CD4-positive, alpha-beta T cell treated with Interleukin-17A for 1 hour (primary cell): ENCODE data around the gene ICOS.
"Not testable (repeated sequence)": the region's sequence is repeated elsewhere in the genome, so short reads cannot be mapped to it uniquely, and the experiment has no call there.

Experiments
- DNase-seq: peaks from one replicate; pipeline ENCODE4 v3.0.0-alpha.2; 2020

Gene ICOS

DNA sequence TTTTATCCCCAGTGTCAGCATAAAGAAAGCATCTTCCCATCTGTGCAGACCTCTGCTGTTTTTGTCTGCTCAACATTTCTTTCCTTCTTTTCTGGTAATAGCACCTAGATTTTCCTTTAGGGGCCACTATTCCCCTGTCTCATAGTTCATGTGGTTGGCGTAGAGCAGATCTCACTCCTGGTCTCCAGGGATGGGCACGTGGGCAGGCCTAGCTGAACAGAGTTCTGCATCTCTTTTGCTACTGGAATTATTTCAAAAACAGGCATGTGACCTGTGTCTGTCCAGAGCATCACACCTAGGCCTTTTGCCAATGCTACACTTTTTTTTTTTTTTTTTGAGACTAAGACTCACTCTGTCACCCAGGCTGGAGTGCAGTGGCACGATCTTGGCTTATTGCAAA is 17.7 kb upstream of the ICOS start:
- no peak for DNase-seq

DNA sequence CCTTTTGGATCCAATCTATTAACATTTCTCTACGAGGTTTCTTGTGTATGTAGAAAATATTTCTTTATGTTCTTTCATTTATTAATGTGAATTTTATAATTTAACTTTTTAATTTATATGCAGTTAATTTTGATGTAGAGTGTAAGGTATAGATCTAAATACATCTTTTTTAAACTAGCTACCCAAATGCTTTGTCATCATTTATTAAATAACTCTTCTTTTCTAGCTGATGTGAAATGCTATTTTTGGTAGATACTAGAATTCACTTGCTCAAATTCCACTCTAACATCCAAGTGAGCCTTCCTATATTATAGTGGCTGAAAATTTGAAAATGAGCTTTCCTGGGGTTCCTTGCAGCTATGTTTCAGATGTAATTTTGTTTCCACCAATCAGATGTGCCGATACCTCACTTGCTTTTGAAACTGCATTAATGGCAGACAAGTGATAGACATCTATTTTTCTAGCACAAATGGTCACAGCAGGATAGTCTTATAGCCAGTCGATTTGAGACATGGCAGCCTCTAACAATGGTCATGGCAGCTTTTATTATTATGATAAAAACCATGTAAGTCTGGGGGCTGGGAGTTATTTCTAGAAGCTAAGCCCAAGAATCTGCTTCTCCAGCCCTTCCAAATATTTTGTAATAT is 10.9 kb upstream of the ICOS start:
- no peak for DNase-seq

DNA sequence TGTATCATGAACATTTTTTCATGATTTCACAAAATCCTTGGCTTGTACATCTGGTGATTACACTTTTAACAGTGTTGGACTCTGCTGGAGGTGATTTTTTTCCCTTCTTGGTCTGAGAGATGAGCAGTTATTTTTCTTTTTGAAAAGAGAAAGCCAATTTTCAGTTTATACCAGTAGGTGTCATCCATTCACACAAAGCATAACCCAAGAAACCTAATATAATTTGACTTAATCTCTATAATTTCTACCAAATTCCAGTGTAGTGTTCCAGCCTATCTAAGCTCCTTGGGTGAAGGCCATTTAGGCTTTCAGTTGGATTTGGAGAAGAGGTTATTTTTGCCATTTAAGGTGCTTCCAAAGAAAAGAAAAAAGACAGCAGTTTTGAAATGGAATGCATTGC is 7.7 kb upstream of the ICOS start:
- DNase-seq: peak; percentile 58

DNA sequence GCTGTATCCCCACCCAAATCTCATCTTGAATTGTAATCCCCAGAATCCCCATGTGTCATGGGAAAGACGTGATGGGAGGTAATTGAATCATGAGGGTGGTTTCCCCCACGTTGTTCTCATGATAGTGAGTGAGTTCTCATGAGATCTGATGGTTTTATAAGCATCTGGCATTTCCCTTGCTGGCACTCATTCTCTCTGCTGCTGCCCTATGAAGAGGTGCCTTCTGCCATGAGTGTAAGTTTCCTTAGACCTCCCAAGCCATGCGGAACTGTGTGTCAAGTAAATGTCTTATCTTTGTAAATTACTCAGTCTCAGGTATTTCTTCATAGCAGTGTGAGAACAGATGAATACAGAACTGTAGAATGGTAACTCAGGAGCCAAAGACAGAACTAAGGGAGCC is 5.3 kb upstream of the ICOS start:
- not testable (repeated sequence) for DNase-seq

DNA sequence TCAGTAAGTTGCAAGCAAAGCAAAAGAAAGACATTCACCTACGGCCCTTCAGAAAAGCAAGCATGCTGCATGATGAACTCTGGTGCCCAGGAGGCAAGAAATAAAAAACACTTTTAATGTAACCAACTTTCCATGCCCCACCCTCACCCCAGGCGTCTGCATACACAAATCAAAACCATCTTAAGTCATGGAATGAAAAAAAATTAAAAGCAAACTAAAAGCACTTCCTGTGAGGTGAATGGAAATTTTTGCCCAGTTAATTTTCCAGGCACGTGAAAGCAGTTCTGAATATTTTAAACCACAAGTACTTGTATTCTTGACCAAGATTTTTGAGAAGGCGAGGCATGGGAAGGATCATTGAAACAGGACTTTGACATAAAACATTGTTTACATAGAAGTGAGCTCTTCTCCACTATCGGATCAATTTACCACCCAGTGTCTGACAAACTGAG is 2.5 kb upstream of the ICOS start:
- DNase-seq: peak; percentile 58

DNA sequence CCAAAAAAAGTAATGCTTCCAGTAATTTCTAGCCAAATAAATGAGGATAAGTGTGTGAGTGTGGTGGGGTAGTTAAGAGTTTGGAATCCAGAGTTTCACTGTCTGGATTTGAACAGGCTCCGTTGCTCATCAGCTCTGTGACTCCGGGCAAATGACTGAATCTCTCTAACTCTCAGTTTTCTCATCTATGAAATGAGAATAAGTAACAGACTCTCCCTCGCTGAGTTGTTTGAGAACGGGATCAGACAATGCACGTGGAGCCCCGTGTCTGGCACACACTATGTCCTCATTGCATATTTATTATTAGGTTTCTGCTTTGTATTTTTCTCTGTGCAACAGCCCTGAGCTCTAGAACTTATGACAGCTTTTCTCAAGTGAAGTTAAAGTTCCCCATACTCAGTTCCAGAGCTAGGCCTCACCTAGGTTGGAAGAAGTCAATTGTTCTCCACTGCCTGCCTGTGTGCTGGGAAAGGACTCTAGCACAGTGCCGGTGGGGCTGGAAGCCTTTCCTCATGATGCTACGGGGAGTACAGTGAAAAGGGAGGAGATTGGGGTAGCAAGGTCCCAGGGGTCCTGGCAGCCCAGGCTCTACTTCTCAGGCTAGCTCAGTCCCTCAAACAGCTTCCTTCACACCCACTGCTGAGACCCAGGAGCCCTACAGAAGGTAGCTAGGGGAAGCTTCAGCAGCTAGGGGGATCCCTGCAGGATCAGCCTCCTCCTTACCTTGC is 1.7 kb upstream of the ICOS start:
- no peak for DNase-seq

DNA sequence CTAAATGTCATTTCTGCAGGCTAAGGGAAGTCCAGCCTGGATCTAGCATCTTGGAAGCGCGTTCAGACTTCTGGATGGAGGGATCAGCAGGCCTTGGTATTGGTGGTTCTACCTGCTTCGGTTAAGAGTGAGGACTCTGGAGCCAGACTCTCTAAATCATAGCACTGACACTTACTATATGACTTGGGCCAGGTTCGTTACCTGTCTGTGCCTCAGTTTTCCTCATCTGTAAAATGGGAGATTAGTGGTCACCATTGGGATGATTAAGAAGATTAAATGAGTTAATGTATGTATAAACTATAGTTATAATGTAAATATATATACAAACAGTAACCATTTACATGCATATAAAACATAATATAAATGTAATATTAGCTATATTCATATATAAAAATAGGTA is 995 bp upstream of the ICOS start:
- no peak for DNase-seq

DNA sequence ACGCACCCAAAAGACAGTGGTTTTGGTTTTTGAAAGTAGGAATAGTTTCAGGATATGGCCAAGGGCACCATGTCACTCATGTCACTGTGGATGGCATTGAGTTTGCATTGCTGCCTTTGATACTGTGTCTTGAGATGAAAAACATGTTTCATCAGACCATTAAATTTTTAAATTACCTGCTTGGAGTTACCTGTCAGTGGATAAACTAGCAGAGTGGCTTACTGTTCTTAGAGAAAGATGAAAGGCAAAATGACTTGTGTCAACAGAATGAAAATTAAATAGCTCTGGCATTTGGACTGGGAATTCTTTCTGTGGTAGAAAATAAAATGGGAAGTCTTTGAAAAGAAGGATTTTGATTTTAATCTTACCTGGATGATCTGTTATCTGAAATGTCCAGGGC is 386 bp downstream of the ICOS start:
- peak; percentile 37 for DNase-seq

DNA sequence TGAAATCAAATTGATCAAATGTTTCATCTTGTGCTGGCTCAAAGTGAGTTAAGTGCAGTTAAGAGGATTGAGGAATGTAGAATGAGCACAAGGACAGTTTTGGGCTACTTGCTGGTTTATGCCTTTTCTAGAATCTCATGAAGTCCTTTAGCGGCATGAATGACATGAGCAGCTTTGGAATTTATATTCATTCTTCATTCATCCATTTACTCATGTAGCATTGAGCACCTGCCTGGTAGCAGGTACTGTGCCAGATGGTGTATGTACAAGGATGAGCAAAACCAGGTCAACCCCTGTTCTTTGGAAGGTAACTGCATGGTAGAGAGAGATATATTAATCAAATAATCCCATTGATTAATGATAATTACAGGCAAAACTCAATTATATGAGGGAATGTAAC is 1.2 kb downstream of the ICOS start:
- no peak for DNase-seq

DNA sequence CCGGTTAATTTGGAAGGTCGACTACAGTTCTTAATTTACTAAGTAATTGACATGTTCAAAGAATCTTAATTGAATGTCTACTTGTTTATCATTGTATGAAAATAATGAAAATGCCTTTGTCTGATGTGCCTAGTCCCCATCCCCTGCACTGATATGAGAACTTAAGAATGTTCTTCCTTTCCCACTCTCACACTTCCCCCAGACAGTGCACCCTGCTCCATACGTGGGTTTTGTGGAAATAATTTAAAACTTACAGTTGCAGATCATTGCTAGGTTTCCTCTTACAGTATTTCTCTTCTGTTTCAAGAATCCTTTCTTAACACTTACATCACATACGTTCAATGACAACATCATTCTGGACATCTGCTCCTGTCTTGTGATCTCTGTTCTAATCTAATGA is 3.5 kb downstream of the ICOS start:
- peak; percentile 32 for DNase-seq

DNA sequence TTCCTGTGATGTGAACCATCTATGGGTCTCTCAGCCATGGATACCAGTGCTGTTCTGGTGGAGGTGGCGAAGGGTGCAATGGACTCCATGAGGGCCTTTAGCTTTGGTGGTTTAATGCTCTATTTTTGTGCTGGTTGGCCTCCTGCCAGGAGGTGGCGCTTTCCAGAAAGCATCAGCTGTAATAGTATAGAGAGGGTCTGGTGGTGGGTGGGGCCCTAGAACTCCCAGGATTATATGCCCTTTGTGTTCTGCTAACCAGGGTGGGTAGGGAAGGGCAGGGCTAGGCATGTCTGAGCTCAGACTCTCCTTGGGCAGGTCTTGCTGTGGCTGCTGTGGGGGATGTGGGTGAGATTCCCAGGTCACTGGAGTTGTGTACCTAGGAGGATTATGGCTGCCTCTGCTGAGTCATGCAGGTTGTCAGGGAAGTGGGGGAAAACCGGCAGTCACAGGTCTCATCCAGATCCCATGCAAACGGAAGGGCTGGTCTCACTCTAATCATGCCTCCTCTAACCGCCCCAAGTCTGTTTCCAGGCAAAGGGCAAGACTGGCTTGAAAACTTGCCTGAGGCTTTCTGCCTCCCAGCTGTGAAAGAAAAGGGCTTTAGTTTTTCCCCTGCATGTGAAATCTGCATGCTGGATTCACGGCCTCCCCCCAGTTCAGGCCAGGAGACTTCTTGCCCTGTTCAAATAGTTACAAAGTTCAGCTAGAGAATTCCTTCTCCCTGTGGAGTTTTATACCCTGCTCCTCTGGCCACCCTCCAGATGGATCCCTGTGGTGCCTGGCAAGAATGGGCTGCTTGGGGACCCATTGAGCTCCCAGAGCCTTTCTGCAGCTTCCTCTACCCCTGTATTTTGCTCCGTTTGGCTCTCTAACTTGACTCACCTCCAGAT is 7.2 kb downstream of the ICOS start:
- DNase-seq: peak; percentile 54

DNA sequence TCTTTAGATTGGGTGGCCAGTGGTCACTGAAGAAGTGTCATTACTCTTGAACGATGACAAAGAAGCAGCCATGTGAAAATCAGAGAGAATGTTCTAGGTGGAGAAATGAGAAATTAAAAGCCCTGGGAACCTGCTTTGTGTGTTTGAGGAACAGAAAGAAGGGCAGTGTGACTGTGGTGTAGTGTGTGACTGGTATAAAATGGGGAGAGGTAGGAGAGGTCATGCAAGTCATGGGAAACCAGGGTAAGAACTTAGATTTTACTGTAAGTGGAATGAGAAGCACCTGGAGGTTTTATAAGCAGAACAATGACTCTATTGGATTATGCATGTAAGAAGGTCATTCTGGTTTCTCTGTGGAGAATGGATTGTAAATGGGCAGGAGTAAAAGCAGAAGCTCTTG is 12.2 kb downstream of the ICOS start:
- no peak for DNase-seq

DNA sequence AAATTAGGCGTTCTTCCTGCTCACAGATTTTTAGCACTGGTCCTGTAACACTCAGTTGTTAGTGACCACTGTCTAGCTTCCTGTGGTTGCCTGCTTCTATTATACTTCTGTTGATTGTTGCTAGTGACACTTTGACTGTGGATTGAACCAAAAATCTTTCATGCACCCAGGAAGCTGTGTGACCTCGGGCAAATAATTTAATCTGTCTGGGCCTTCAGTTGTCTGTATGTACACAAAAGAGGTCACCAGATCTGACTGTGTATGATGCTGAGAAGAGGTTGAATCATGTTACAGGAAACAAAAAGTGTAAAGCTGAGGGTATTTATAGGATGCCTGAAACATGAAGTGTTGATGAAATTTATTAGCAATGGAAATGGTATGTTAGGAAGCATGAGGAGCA is 12.7 kb downstream of the ICOS start:
- peak; percentile 61 for DNase-seq

DNA sequence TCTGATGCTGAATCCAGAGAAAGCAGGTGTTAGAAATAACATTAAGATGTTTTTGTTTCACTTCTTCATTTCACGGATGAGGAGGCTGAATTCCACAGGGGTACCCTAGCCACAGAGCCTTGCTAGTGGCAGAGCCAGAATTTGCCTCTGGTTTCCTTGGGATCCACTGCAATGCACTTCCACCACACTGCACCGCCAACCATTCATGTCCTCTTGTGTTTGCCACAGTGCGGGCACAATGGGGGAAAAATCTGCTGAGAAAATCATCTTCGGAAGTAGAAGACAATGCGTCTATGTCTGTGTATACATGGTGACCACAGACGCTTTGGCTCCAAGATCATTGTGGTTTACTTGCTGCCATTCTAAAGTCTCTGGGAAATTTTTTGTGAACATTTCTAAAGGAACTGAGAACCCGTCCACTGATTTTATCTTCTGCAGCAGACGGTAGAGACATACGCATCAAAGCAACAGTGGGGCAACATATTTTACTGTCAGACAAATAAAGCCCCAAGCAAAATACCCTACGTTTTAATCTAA is 14.9 kb downstream of the ICOS start:
- DNase-seq: peak; percentile 82

DNA sequence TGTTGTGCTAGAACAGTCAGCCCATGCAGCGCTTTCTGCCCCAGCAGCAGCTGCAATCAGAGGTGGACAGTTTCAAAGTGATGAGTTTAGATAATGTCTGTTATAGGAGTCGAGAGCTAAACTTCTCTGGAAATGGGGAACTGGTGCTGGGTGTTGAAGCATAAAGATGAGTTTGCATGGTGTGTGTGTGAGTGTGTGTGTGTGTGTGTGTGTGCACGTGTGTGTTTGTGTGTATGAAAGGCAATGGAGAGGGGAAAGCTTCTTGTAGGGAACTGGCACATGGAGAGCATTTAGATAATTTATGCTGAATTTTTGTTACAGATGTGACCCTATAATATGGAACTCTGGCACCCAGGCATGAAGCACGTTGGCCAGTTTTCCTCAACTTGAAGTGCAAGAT is 22.7 kb downstream of the ICOS start:
- DNase-seq: no peak

DNA sequence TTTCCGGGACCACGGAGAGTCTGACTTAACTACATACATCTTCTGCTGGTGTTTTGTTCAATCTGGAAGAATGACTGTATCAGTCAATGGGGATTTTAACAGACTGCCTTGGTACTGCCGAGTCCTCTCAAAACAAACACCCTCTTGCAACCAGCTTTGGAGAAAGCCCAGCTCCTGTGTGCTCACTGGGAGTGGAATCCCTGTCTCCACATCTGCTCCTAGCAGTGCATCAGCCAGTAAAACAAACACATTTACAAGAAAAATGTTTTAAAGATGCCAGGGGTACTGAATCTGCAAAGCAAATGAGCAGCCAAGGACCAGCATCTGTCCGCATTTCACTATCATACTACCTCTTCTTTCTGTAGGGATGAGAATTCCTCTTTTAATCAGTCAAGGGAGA is 23.1 kb downstream of the ICOS start:
- no peak for DNase-seq

DNA sequence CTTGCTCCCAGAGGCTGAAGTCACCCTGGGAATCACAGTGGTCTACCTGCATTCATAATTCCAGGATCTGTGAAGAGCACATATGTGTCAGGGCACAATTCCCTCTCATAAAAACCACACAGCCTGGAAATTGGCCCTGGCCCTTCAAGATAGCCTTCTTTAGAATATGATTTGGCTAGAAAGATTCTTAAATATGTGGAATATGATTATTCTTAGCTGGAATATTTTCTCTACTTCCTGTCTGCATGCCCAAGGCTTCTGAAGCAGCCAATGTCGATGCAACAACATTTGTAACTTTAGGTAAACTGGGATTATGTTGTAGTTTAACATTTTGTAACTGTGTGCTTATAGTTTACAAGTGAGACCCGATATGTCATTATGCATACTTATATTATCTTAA is 24.2 kb downstream of the ICOS start:
- no peak for DNase-seq

DNA sequence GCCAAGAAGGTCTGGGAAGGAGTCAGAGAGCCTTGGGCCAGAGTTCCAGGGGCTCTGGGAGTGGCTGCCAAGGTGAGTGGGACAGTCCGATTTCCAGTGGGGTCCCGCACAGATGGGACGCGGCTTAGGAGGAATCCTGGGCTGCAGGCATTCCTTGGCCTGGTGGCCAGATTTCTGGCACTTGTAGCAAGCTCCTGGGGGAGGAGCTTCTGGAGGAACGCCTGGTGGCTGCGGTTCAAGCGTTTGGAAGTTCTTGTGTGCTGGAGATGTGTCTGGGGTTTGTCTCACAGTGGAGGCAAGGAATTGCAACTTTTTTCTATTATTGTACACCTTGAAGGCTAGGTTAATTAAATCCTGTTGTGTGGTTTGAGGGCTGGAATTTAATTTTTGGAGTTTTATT is 28.6 kb downstream of the ICOS start:
- DNase-seq: not testable (repeated sequence)

DNA sequence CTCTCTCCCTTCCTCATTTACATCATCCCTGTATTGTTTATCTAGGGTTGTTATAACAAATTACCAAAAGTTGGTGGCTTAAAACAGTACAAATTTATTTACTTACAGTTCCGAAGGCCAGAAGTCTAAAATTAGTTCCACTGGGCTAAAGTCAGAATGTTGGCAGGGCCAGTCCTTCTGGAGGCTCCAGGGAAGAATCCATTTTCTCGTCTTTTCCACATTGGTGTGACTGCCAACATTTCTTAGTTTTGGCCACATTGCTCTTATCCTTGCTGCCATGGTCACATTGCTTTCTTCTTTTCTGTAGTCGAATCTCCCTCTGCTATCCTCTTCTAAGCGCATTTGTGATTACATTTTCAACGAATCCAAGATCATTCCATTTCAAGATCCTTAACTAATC is 34.7 kb downstream of the ICOS start:
- no peak for DNase-seq

DNA sequence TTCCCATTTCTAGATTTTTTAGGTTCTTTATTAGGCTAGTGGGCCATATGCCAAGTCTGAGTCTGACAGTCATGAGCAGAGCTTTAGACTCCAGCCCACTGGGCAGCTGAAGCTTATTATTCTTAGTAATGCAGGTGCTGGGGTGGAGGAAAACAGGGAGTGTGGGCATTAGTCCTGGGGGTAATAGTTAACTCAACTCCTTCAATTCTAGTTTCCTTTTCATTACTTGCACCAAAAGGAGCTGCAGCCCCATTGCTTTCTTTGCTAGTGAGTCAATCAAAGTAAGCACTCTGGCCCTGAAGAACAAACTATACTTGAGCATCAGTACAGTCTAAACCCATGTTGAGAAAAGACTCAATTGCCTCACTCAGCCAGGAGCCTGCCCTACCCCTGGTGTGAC is 35.5 kb downstream of the ICOS start:
- DNase-seq: no peak

DNA sequence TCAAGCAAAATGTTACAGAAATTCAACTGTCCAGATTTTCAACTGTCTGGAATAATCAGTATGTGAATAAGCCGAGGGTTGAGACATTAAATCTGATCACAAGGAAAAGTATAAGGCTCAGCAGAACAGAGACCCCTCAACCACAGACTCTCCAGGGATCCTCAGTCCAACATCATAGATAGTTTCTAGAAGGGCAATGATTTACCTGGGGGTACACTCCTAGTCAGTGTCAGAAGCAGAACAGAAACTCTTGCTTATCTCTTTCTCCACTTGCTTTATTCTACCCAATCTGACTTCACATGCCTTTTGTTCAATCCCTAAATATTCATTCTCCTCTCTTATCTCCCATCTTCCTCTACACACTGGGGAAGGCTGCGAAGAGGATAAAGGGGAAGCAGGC is 36.4 kb downstream of the ICOS start:
- no peak for DNase-seq

DNA sequence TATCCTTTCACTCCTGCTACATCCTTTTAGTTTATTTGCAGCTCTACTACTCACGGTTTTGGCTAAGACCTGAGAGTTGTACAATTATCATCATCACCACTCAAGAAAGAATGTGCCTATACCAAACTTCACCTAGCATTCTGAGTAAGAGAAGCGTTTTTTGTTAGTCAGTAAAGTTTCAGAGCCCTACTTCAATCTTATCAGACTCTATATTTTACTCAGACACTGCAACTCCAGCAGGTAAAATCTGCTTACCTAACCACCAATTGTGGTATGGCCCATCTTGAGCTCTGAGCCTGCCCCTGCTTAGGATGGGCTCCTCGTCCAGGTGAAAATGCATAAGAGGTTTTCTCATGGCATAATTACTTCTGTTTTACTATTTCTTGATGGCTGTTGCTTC is 37.1 kb downstream of the ICOS start:
- DNase-seq: no peak

DNA sequence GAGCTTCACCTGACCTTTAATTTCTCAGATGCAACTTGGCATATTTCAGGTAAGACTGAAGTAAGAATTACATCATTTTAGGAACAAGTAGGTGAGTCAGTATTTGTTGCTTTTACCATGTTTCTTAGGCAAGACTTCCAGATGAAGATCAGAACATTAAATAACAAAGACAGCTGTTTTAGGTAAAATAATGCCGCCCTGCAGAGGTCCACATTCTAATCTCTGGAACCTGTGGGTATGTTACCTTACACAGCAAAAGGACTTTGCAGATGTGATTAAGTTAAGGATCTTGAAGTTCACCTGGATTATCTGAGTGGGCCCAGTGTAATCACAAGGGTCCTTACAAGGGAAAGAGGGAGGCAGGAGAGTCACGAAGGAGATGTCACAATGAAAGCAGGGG is 39.3 kb downstream of the ICOS start:
- no peak for DNase-seq

DNA sequence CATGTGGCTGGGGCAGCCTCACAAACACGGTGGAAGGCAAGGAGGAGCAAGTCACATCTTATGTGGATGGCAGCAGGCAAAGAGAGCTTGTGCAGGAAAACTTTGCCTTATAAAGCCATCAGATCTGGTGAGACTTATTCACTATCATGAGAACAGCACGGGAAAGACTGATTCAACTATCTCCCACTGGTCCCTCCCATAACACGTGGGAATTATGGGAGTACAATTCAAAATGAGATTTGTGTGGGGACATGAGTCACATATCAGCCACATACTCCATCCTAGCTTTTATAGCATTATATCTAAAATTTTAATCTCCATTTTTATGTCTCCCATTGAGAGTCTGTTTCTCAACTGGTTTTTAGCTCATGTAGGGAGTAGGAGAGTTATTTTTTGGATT is 45.7 kb downstream of the ICOS start:
- DNase-seq: no peak
